Adrenal gland (tissue), 5 donors: ENCODE results near the gene LAMA5.

Experiments
- CTCF ChIP-seq, 6 experiments: fragments of 450-650 bp in 4 of 6; fragments of 200-600 bp in 2 of 6; sonication (generic) in 1 of 6; IDR thresholded peaks; 1 replicate in 5 of 6; 2 replicates in 1 of 6; pipeline versions ENCODE4 v1.5.1 to v1.8.0; 2016 to 2021; ENCODE audit warnings: antibody characterized with exemption in 6 of 6, mild to moderate bottlenecking in 2 of 6, moderate library complexity in 1 of 6
- POLR2A ChIP-seq, 2 donors: fragments of 450-650 bp; IDR thresholded peaks; one replicate each; pipeline ENCODE4 v1.6.1; 2017; ENCODE audit warnings: antibody characterized with exemption in 2 of 2, mild to moderate bottlenecking in 2 of 2, moderate library complexity in 1 of 2
- donor health status: DM: no; HTN: no; CAD: no.

DNA sequence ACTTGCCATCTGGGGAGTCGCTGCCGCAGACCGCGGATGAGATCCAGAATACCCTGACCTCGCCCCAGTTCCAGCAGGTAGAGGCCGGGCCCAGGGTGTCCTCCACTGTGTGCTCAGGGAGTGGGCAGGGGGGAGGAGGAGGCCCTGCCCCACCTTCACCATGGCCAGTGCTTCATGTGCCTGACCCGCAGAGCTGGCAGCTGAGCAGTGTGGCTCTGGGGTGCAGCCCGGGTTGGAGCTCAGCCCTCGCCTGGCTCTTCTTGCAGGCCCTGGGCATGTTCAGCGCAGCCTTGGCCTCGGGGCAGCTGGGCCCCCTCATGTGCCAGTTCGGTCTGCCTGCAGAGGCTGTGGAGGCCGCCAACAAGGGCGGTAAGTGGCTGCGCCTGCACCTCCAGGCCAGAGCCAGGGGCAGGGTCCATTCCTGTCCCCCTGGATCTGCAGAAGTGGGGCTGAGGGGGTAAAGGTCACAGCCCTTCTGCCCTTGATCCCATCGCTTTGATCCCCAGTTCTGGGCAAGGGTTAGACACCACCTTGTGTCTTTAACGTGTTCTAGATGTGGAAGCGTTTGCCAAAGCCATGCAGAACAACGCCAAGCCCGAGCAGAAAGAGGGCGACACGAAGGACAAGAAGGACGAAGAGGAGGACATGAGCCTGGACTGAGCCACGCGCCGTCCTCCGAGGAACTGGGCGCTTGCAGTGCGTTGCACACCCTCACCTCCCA is 58.9 kb downstream of the LAMA5 start:
- no peak for TF ChIP-seq CTCF (IDR thresholded peaks at IDR 0.05)
- no peak for TF ChIP-seq POLR2A (IDR thresholded peaks at IDR 0.05)
